PC-3 (cell line): Measurements from ENCODE around the gene GATAD2B. TPM values are rescaled to one million over a fixed set of nuclear protein-coding genes. Genes with fewer than 3 reads are reported as not detected.

Experiments used
- ATAC-seq: fragments of 200-7000 bp; cut with Tn5 transposase; 2 replicates; pipeline ENCODE4 v1.9.1; 2020; ENCODE audit warnings: mild to moderate bottlenecking, moderate library complexity
- BruUV-seq: library from RNA; stranded (reverse); fragments of 400-500 nt; replicated peaks from 2 replicates; lab custom pipeline; 2021; lab: Mats Ljungman, UMichigan
- CTCF ChIA-PET: fragments of 300-600 bp; sonication (Branson Sonifier 250); formaldehyde crosslinking; loops from one replicate; lab custom pipeline; 2022; ENCODE audit warnings: antibody characterized with exemption; lab: Charles Lee
- POLR2A ChIA-PET: fragments of 300-600 bp; sonication (Branson Sonifier 250); formaldehyde crosslinking; loops from one replicate; lab custom pipeline; 2022; ENCODE audit warnings: antibody characterized with exemption; ENCODE audit not compliant: unreplicated experiment; lab: Charles Lee
- DNase-seq: peaks from one replicate; pipeline ENCODE4 v3.0.0-alpha.2; 2015
- H2AFZ ChIP-seq: fragments of 300-600 bp; sonication (generic); 2 replicates; pipeline ENCODE4 v1.6.0; 2016; ENCODE audit warnings: antibody characterized with exemption, low read length
- H3F3A ChIP-seq: fragments of 300-600 bp; sonication (generic); one replicate; pipeline ENCODE4 v1.6.0; 2017; ENCODE audit warnings: antibody characterized with exemption, low read length, control low read depth, mild to moderate bottlenecking; ENCODE audit not compliant: unreplicated experiment
- H3K27ac ChIP-seq: fragments of 300-600 bp; sonication (generic); 2 replicates; pipeline ENCODE4 v1.5.1; 2016; ENCODE audit warnings: mild to moderate bottlenecking, low read length
- H3K27me3 ChIP-seq: fragments of 300-600 bp; sonication (generic); 2 replicates; pipeline ENCODE4 v1.6.1; 2016; ENCODE audit warnings: low read length, mixed read lengths
- H3K36me3 ChIP-seq: fragments of 300-600 bp; sonication (generic); 2 replicates; pipeline ENCODE4 v1.6.1; 2016; ENCODE audit warnings: low read depth, mixed run types, low read length, mixed read lengths
- H3K4me1 ChIP-seq: fragments of 300-600 bp; sonication (generic); 2 replicates; pipeline ENCODE4 v1.5.1; 2016; ENCODE audit warnings: low read length; ENCODE audit not compliant: insufficient read depth
- H3K4me2 ChIP-seq: fragments of 300-600 bp; sonication (generic); 2 replicates; pipeline ENCODE4 v1.6.0; 2016; ENCODE audit warnings: low read length
- H3K4me3 ChIP-seq: fragments of 300-600 bp; sonication (generic); 2 replicates; pipeline ENCODE4 v1.5.1; 2016; ENCODE audit warnings: mild to moderate bottlenecking, low read length, mixed read lengths
- H3K79me2 ChIP-seq: fragments of 300-600 bp; sonication (generic); 2 replicates; pipeline ENCODE4 v1.6.1; 2017; ENCODE audit warnings: low read length, mixed read lengths
- H3K9ac ChIP-seq: fragments of 300-600 bp; sonication (generic); 2 replicates; pipeline ENCODE4 v1.6.0; 2016; ENCODE audit warnings: mild to moderate bottlenecking, low read length
- H3K9me2 ChIP-seq: fragments of 300-600 bp; sonication (generic); replicated peaks from 2 replicates; pipeline ENCODE4 v1.6.1; 2016; ENCODE audit warnings: mixed run types, low read length, mixed read lengths
- H3K9me3 ChIP-seq: fragments of 300-600 bp; sonication (generic); 2 replicates; pipeline ENCODE4 v1.6.1; 2016; ENCODE audit warnings: low read length, mixed read lengths
- H4K20me1 ChIP-seq: fragments of 300-600 bp; sonication (generic); 2 replicates; pipeline ENCODE4 v1.6.1; 2016; ENCODE audit warnings: low read length, mixed read lengths
- CTCF ChIP-seq: fragments of 300-600 bp; sonication (generic); conservative IDR thresholded peaks from 2 replicates; pipeline ENCODE4 v1.5.1; 2017; ENCODE audit warnings: antibody characterized with exemption, low read depth, mild to moderate bottlenecking, low read length
- EZH2 ChIP-seq: fragments of 300-600 bp; sonication (generic); IDR thresholded peaks from one replicate; pipeline ENCODE4 v1.6.1; 2017; ENCODE audit warnings: antibody characterized with exemption, mild to moderate bottlenecking, low read length; ENCODE audit not compliant: unreplicated experiment
- EZH2phosphoT487 ChIP-seq: fragments of 300-600 bp; sonication (generic); IDR thresholded peaks from 2 replicates; pipeline ENCODE4 v1.6.1; 2018; ENCODE audit warnings: mild to moderate bottlenecking, antibody characterized with exemption, low read length, borderline replicate concordance
- intact Hi-C: fragments of 100-400 bp; cut with micrococcal nuclease; formaldehyde crosslinking; loops from 2 replicates; pipeline ENCODE4 v1.9.0; 2023
- total RNA-seq: library from RNA; depleted of rRNA; stranded (reverse); fragments of >200 nt; gene quantifications from 2 replicates; pipeline ENCODE4 v1.2.3, GENCODE V29; 2014

GATAD2B gene
- total RNA-seq, 1 experiment from 2014 or later, result 7.2 TPM

GRCh38 chr1:153953859-153954365, 31.1 kb upstream of the GATAD2B start:
- H3K79me2 ChIP-seq, result peaks cover 50% of the 10 kb centered on the region

DNA sequence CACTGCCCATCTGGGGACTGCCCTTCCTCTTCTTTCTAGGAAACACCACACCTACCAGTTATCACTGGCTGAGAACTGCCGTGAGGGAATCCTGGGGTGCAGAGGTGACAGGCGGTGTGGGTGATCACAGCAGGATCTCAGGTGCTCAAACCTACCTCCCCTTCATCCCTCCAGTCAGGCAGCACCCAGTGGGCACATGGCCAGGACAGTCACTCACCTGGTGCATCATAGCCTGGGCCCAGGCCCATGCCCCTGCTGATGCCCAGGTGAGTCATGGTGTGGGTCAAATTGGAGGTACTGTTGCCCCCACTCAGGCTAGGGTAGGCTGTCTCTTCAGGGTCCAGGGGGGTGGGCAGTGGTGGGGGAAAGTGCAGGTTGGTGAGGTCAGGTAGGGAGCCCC, 29.0 kb upstream of the GATAD2B start:
- peaks cover 33% of the 10 kb centered on the region; the same call in 1 of the 2 replicates for H3K36me3 ChIP-seq
- no peak overlapping the region for H2AFZ ChIP-seq
- no peak overlapping the region for H3K27ac ChIP-seq
- peaks cover 8% of the 10 kb centered on the region for H4K20me1 ChIP-seq
- H3K4me2 ChIP-seq, result no peak overlapping the region
- H3K9ac ChIP-seq, result no peak overlapping the region
- H3F3A ChIP-seq, result no peaks in the 10 kb centered on the region
- ChIA-PET CTCF (no interaction called here), POLR2A (no interaction called here)
- H3K27me3 ChIP-seq, result no peaks in the 10 kb centered on the region
- no peaks in the 10 kb centered on the region for H3K9me3 ChIP-seq
- intact Hi-C loops, result no loop called here
- no TSS peak for BruUV-seq
- DNase-seq (peak; percentile 88), ATAC-seq (peak; percentile 49)
- TF ChIP-seq CTCF (no peak), EZH2 (no peak), EZH2phosphoT487 (no peak)
- H3K9me2 ChIP-seq, result no peaks in the 10 kb centered on the region
- peaks cover 35% of the 10 kb centered on the region for H3K79me2 ChIP-seq
- no peak overlapping the region for H3K4me3 ChIP-seq
- peaks cover 19% of the 10 kb centered on the region for H3K4me1 ChIP-seq

More at GRCh38 chr1:153953859-153954365, 31.1 kb upstream of the GATAD2B start:
- no TSS peak for BruUV-seq
- Histone ChIP-seq H3K4me1 (peaks cover 25% of the 10 kb centered on the region), H3K9me2 (no peaks in the 10 kb centered on the region), H2AFZ (no peak overlapping the region), H3K9me3 (no peaks in the 10 kb centered on the region), H3K4me3 (no peak overlapping the region), H3F3A (peaks cover 2% of the 10 kb centered on the region), H3K27me3 (no peaks in the 10 kb centered on the region), H3K4me2 (no peak overlapping the region), H3K9ac (no peak overlapping the region), H3K27ac (no peak overlapping the region), H4K20me1 (peaks cover 10% of the 10 kb centered on the region), H3K36me3 (peaks cover 26% of the 10 kb centered on the region; the same call in 1 of the 2 replicates)
- ATAC-seq (no peak), DNase-seq (no peak)
- CTCF ChIA-PET, result no interaction called here
- intact Hi-C loops, result no loop called here
- POLR2A ChIA-PET, result no interaction called here
- TF ChIP-seq EZH2 (no peak), CTCF (no peak), EZH2phosphoT487 (no peak)

DNA sequence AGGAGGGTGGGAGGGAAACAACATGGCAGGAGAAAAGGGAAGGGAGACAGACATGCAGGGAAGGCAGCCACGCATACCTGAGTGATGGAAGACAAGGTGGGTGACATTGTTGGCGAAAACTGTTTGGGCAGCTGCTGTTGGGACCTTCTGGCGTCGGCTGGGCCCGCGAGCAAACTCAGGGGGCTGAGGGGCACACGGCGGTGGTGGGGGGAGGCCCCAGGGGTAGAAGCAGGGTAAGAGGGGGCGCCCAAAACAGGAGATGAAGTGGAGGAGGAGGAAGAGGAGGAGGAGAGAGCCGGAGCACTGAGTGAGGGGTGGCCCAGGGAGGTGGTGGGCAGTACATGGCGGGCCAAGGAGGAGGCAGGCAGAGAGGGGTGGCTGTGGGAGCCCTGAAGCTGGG, 28.4 kb upstream of the GATAD2B start:
- no peak for DNase-seq
- Histone ChIP-seq H3K9me3 (no peaks in the 10 kb centered on the region), H3F3A (no peaks in the 10 kb centered on the region), H3K9ac (no peak overlapping the region), H3K4me3 (no peak overlapping the region), H3K4me2 (no peak overlapping the region), H3K27ac (no peak overlapping the region), H2AFZ (no peak overlapping the region), H3K36me3 (peaks cover 33% of the 10 kb centered on the region; the same call in 1 of the 2 replicates), H3K79me2 (peaks cover 29% of the 10 kb centered on the region), H3K9me2 (no peaks in the 10 kb centered on the region), H4K20me1 (peaks cover 2% of the 10 kb centered on the region), H3K27me3 (no peaks in the 10 kb centered on the region), H3K4me1 (peaks cover 14% of the 10 kb centered on the region)
- BruUV-seq, result no TSS peak
- no peak for ATAC-seq
- ChIA-PET POLR2A (no interaction called here), CTCF (no interaction called here)
- intact Hi-C loops, result no loop called here
- no peak for TF ChIP-seq CTCF
- TF ChIP-seq EZH2, result no peak
- no peak for TF ChIP-seq EZH2phosphoT487
